DMS53 (cell line): ENCODE measurements around the gene ASCL2.

ENCODE experiments used
- DNase-seq: peaks from one replicate; lab custom pipeline; 2025; lab: John Stamatoyannopoulos, UW

ASCL2 gene, protein sequence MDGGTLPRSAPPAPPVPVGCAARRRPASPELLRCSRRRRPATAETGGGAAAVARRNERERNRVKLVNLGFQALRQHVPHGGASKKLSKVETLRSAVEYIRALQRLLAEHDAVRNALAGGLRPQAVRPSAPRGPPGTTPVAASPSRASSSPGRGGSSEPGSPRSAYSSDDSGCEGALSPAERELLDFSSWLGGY

DNA sequence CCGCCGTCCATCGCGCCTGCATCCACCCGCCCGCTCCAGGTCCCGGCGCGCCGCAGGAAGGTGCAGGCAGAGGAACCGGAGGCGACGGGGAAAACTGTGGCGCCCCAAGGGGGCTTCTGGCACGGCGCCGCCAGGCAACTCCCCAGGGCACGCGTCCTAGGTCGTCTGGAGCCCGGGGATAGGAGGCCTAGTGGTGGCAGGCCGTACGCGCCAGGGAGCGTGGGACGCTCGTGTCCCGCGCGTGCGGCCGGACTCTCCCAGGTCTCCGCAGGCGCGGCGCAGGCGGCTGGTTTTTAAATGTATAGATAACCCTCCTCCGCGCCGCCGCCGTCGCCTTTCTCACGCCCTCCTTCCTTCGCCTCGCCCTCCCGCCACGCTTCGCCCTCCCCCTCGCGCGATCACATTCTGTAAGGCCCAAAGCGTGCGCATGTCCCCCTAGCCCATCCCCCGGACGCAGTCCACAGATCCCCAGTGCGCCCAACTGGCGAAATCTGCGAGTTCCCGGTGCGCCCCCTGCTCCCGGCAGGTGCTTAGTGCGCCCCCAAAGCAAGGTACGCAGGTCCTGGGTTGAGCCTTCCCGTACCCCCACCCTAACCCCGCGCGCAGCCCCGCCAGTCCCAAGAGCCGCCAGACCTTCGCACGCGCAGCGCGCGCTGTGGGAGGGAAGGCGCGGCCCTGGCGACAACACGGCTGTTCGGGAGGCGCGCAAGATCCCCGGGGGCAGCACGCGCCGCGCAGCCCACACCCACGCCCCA lies at the start of gene ASCL2:
TSS of gene ASCL2 (minus strand) at position 267 of the 755 bp plus-strand sequence. CDS start at position 11, 256 bp downstream.
- peak; percentile 88 for DNase-seq

DNA sequence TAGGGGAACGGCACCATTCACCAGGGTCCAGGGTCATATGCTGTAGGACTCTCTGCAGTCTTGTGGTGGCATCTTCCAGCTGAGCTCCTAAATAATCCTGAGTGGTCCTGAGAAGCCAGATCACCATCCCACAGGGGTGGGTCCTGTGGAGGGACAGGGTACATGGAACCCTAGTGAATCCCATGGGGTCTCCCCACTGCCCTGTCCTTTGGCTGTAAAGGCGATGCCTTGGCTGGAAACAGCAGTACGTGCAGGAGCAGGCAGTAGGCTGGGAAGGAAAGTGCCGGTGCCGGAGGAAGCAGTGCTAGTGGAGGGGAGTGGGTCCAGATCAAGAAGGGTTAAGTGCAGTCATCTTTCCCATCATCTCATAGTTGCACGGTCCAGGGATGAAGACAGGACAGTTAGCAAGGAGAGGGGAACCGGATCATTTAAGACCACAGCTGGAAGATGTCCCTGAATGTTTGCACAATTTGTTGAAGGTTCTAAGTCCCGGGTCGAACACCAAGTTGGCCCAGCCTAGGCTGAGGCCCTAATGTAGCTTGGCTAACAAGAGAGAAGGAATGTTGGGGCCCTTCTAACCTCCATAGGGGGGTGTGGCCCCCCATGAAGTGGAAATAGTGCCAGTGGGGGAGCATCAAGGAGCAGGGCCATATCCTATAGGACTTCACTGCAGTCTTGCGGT lies 49.5 kb upstream of the ASCL2 start:
- DNase-seq: no peak

DNA sequence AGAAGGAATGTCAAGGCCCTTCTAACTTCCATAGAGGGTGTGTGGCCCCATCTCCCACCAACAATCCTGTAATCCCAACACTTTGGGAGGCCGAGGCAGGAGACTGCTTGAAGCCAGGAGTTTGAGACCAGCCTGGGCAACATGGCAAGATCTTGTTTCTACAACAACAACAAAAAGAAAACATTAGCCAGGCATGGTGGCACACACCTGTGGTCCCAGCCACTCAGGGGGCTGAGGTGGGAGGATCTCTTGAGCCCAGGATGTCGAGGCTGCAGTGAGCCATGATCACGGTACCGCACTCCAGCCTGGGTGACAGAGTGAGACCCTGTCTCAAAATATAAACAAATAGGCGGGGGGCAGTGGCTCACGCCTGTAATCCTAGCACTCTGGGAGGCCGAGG lies 48.3 kb upstream of the ASCL2 start:
- no peak for DNase-seq

DNA sequence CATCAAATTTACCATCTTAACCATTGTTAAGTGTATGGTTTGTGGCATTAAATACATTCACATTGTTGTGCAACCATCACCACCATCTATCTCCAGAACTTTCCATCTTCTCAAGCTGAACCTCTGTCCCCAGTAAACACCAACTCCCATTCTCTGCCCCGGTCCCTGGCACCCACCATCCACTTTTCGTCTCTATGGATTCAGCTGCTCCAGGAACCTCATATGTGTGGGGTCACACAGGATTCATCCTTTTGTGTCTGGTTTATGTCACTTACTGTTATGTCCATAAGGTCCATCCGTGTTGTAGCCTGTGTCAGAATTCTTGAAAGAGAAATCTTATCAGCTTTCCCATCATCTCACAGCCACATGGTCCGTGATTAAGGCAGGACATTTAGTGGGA lies 47.7 kb upstream of the ASCL2 start:
- DNase-seq: no peak

DNA sequence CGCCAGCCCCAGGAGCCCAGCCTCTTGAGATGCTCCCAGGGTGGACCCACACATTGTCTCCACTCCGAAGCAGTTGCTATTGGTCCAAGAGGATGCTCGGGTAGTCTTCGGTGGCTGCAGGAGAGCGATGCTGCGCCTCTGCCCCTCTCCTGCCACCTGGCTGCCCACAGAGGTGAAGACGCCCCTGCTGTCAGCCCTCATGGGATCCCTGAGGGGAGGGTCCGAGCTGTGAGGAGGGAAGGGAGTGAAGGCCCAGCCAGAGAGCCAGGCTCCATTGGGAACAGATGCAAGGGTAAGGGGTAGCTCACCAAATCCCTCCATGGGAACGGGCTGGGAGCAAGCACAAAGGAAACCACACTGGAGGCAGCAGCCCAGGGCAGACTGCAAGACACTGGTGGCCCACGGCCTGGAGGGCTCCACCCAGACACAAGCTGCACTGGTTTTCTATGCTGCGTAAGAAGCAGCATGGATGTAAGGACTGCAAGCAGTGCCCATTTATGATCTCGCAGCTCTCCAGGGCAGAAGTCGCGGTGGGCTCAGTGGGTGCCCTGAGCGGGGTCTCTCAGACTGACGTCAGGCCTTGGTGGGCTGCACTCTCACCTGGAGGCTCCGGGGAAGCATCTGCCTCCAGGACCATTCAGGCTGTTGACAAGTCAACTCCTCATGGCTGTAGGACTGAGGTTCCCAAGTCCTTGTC lies 47.1 kb upstream of the ASCL2 start:
- no peak for DNase-seq

DNA sequence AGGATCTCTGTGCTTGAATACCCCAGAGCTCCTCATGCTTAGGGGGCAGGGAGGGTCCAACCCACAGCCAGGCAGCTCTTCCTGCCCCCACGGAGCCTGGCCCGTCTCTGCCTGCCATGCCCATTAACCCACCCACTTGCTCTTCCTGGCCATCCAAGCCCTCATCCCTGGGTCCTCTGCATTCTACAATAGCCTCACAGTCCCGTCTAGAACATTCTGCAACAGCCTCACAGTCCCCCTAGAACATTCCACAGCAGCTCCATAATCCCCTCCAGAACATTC lies 46.5 kb upstream of the ASCL2 start:
- no peak for DNase-seq

DNA sequence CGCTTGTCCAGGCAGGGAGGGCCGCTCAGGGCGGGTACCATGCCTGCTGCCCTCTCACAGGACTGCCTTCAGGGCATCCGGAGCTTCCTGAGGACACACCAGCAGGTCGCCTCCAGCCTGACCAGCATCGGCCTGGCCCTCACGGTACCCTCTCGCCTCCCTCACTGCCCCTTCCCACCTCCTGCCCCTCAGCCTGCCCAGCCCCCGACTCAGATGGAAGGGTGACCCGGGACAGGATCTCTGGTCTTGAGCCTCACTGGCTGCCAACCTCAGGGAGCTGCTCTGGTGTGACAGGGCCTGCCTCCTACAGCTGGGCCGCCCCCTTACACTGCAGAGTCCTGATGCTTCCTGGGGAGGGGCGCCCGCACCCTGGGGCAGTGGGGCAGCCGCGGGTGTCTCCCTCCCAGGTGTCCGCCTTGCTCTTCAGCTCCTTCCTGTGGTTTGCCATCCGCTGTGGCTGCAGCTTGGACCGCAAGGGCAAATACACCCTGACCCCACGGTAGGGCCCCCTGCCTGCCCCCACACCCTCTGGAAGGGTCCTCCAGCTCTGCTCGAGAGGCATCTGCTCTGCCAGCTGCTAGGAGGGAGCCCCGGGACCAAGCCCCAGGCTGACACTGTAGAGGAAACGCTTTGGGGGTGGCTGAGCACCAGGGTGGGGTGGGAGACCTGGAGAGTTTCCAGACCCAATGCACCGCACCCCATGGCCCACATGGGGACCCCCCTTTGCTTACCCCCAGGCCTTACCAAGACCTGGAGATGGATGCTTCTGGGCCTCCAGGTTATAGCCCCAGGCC lies 46.0 kb upstream of the ASCL2 start:
- no peak for DNase-seq

DNA sequence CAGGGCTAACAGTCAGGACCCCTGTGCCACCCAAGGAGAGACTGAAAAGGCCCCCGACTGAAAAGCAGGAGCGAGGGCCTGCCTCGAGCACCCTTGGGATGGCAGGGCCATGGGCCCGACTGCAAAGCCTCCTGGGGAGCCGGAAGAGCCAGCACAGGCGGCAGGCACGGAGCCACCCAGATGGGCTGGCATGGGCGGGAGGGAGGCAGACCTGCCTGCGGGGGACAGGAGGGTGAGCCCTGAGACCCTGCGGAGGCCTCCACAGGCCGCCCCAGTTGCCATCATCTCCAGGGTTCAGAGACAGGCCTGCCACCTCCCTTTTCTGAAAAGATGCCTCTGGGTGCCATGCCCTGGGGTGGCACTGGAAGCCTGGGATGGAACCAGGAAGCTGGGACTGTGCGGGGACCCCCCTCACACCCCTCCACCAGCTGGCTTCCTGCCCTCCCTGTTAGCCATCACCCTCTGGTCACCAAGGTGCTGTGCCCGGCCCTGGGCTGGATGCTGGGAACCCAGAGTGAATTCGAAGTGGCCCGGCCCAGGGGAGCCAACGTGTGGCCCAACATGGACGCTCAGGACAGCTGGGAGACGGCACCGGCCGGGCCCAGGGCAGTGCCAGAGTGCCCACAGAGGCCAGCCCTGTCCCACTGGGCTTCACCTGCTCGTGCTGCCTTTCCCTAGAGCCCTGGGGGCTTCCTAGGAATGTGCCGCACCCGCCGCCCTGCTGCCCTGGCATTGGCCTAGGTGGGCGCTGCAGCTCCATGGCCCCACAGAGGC lies 45.2 kb upstream of the ASCL2 start:
- no peak for DNase-seq

DNA sequence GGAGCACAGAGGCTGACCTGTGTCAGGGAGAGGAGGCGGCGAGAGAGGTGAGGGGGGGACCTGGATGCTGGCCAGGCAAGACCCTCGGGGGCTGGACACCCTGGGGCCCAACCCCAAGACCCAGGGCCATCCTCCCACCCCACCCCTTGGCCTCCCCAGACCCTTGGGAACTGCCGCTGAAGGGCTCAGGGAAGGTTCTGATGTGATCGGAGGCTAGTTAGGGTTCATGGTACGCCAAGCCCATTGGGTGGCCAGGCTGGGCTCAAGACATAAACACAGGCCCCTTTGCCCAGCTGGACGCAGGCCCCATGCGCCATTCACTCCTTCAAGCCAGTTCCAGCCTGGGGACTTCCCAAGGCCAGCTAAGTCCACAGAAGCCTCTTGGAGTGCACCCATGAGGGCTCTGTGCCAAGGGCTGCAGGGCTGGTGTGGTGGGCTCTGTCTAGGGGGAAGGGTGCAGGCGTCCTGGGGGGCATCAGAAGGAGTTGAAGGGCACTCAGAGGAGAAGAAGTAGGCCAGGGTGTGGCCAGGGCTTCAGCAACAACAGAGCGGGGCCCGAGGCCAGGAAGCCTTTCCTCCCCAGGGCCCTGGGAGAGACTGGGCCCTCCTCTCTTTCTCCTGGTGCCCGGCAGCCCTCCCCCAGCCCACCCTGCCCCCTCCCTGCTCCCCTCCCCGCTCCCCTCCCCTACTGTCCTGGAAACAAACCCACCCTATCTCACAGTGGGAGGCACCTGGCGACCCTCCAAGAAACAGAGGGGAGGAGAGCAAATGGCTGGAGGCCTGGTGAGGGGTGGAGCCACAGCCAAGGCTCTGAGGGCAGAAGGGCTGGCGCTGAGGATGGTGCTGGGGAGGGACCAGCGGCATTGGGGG lies 44.4 kb upstream of the ASCL2 start:
- DNase-seq: no peak

DNA sequence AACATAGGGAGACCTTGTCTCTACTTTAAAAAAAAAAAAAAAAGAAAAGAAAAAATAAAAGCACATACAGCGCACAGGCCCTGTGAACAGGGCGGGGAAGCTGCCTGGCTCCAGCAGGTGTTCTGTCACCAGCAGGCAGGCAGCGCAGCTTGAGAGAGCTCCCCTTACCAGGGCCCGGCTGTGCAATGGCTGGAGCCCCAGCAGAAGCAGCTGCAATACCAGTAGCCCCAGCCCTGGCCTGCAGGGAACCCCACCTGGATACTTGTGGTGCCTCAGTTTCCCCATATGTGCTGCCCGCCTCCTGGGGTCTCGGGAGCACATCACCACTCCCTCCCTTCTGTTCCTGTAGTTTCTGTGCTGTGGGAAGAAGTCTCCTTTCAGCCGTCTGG lies 43.7 kb upstream of the ASCL2 start:
- no peak for DNase-seq

DNA sequence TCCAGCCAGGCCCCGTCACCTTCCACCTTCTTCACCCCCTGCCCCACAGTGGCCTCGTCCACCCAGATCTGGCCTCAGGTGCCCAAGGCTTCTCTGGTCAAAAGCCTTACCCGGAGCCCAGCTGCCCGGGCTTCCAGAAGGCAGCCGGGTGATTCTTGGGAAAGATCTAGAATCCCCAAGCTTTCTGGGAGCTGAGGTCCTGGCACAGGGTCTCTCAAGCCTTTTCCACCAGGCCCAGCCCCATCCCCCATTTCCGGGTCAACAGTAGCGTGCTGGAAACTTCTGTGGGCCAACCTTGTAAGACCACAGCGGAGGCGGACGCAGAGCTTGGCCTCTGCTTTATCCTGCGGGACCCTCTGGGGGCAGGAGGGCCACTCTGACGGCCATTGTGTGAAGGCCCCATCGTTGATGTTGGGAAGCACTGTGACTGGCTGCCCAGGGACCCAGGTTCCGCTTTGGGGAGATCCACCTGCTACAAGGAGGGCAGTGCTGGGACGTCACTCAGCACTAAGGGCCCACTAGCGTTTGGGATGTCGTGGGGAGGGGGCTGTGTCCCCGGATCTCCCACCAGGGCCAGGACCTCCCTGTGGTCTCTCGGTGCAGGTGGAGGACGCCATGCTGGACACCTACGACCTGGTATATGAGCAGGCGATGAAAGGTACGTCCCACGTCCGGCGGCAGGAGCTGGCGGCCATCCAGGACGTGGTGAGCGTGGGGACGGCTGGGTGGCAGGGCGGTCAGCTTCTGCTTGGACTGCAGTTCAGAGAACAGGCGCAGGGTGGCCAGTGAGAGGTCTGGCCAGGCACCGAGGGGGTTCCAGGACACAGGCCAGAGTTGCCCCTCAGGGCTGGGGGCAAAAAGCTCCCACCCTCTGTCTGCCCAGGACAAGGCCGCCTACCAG lies 42.9 kb upstream of the ASCL2 start:
- DNase-seq: peak; percentile 63

DNA sequence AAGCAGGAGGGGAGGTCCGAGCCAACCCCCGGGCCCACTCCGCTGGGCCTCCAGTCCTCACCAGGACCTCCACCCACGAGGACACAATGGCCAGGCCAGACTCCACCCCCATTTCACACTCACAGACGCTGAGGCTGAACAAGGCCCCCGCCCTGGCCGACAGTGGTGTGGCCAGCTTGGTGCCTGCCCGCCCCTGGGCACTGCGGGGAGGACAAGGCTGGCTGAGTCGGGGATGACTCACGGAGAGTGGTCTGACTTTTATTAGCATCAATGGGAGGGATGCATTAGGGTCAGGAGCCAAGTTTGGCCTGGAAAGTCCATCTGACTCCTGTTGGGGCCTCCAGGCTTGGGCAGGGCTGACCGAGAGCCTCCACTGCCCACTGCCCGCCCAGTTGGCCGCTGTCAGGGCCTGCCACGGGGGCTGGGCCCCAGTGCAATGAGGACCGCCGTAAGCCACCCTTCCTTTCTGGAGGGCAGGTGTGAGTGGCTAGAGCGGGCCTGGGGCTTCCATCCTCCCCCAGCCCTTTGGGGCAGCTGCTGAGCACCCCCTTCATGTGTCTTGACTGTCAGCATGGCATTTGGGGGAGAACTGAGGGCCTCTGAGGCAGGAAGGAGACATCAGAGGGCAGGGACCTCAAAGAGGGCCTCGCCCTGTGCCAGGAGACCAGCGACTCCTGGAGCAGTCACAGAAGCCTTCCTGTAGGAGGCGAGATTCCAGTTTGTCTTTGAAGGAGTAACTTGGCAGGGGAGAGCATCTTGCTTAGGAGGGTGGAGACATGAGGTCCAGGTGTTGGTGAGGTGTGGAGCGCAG lies 42.0 kb upstream of the ASCL2 start:
- no peak for DNase-seq

DNA sequence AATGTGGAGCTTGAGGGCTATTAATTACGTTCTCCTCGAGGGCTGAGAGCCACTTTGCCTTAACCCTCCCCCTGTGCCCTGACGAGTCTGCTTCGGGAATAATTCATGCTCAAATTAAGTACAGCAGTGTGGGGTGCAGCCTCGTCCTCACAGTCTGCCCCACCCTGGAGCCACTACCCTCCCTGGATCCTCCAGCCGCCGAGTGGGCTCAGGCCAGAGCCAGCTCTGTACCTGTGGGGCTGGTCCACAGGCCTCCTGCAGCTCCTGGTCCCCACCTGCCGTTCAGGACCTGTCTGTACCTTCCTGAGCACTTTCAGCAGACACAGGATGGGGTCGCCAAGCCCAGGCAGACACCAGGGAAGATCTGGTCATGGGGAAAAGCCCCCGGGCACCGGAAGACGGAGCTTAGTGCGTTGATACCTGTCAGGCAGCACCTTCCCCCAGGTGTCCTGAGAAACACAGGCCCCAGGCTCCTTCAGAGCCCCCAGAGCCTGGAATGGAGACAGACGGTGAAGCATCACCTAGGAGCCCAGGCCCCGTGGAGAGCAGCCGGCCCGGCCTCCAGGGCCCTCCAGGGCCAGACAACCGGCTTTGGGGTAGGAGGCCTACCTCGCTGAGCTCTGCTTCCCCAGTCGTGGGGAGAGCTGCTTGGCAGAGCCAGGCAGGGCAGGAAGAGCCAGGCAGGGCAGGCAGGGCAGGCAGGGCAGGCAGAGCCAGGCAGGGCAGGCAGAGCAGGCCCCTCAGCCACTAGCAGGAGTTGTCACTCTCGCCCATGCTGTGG lies 41.2 kb upstream of the ASCL2 start:
- no peak for DNase-seq

DNA sequence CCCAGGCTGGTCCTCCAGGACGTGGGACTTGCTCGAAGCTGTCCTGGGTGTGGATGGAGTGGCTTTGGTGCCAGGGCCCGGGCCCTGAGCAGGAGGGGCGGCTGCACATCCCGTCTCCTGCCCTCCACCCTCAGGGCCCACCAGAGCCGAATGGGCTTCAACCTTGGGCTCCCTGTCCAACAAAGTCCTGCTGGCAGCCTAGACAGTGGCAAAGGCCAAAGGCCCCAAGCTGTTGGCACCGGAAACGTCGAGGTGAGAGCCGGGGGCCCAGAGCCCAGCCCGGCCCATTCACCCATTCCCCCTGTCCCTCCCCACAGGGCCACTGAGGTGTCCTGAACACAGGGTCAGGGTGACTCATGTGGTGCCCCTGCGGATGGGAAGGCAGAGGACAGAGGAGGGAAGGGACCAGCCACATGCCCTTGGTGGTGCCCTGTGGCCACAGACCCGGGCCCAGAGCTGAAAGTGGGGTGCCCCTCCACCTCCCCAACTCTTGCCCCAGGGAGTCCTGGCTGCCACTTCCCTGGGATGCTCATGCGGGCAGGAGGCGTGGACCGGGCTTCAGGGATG lies 40.5 kb upstream of the ASCL2 start:
- no peak for DNase-seq

DNA sequence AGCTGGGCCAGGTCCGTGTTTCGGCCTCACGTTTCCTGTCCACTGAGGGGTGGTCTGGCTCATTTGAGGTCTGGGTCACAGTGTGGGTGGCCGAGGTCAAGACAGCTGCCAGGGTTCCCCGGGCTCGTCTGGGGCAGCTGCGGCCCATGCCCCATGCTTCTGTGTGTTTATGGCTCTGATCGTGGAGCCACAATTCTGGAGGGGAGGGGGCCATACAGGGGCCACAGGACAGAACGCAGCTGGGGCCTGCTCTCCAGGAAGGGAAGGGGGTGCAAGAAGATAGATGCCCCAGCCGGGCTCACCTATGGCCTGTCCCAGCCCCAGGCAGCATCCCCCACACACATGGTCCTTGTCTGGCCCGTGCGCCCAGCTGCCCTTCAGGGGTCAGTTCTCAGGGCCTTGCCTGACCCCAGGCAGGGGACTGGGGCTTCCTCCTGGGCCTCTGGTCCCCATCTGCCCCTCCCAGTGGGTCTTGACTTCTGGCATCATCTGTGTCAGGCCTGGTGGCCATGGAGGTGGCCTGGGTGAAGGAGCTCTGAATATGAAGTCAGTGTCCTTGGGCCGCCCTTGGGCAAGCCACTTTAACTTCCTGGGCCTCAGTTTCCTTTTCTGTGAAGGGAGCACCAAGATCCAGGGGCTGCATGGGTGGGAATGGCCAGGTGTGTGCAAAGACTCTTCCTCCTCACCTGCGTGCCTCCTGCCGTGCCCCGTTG lies 39.8 kb upstream of the ASCL2 start:
- DNase-seq: no peak

DNA sequence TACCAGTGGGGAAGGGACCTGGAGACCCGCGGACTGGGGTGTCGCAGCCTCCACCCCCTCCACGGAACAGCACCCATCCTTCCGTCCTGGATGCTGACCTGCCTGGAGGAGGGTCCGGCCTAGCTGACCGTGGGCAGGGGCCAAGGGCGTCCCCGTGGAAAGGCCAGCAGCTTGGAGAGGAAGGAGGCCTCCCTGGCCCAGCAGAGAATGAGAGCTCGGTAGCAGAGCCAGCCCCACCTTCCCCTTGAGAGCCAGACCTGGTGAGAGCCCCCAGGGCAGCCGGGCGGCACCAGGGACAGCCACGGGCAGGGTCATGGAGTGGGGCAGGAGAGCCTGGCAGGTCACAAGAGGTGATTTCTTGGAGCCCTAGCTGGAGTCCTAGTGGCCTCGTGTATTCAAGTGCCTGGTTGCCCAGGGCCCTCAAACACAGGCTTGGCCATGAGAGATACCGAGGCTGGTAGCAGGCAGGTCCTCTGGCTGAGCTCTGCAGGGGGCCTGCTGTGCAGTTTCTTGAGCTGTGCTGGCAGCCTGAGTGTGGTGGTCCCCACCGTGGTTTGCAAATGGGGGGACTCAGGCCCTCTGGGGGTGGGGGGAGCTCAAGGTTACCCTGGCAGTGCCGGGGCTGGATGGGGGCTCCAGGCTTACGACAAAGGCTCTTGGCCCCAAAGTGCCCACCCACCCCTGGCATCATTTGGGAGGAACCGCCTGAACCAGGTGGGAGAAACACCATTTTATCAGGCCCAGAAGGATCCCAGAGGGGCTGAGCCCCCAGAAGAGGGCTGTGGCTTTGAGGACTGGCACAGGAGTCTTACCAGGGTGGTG lies 39.1 kb upstream of the ASCL2 start:
- no peak for DNase-seq
